ENCODE data around the gene MORC4.

GRCh38 chrX:107014936-107015335, 14.9 kb upstream of the MORC4 start:
- TF ChIP-seq POLR2A (IDR thresholded peaks at IDR 0.05; ENCODE audit: low read length) (no peak), GATA1 (IDR thresholded peaks at IDR 0.05; ENCODE audit: low read depth, low read length) (no peak)
